IMR-90 (cell line): ENCODE results near the gene CAPSL. TPM values are rescaled to one million over a fixed set of nuclear protein-coding genes. Genes with fewer than 3 reads are reported as not detected.

Experiments
- RCOR1 ChIP-seq: IDR thresholded peaks from 2 replicates; pipeline ENCODE4 v1.6.1; 2012; ENCODE audit warnings: mild to moderate bottlenecking, low read length, improper control_type of control experiment; ENCODE audit not compliant: insufficient replicate concordance
- USF2 ChIP-seq: fragments of 150-350 bp; IDR thresholded peaks from 2 replicates; pipeline ENCODE4 v1.6.1; 2017; ENCODE audit warnings: mild to moderate bottlenecking, antibody characterized with exemption, low read length, low read depth
- polyA plus RNA-seq, 3 experiments: library from polyadenylated mRNA; depleted of rRNA; stranded (reverse); fragments of >200 nt; gene quantifications; 2 replicates each; pipeline ENCODE4 v1.2.3, GENCODE V29; 2012; ENCODE audit warnings: low replicate concordance in 1 of 3
- total RNA-seq: library from RNA; depleted of rRNA; stranded (reverse); fragments of >200 nt; gene quantifications from 2 replicates; pipeline ENCODE4 v1.2.3, GENCODE V29; 2012

CAPSL gene
- total and polyA plus RNA-seq, 2 of the 4 experiments (the other 2 are of a cell fraction), result 0.09 TPM; not detected in 1

- TF ChIP-seq USF2, result peak; percentile 70
- TF ChIP-seq RCOR1, result no peak
Measured at GRCh38 chr5:35924950-35925722, 13.3 kb downstream of the CAPSL start (continued).
